A549 (cell line): ENCODE measurements around the gene PLCH2. TPM values are rescaled to one million over a fixed set of nuclear protein-coding genes. Genes with fewer than 3 reads are reported as not detected.

ENCODE experiments used
- ATAC-seq, 2 experiments: fragments of 200-7000 bp in 1 of 2; fragments of >200 bp in 1 of 2; cut with Nextera tagmentation in 1 of 2; cut with Tn5 transposase in 1 of 2; 3 replicates each; pipeline versions ENCODE4 v1.8.0 to v1.9.1; 2018 to 2020; ENCODE audit warnings: mild to moderate bottlenecking in 1 of 2, moderate library complexity in 1 of 2
- CTCF ChIA-PET: fragments of 300-600 bp; sonication (Branson Sonifier 250); formaldehyde crosslinking; extraction: SDS; loops from one replicate; lab custom pipeline; 2021; ENCODE audit warnings: antibody characterized with exemption, inconsistent platforms; lab: Yijun Ruan, JAX
- POLR2A ChIA-PET: fragments of 350-600 bp; formaldehyde crosslinking; extraction: SDS; loops from one replicate; lab custom pipeline; 2021; ENCODE audit warnings: antibody characterized with exemption, inconsistent platforms; lab: Yijun Ruan, JAX
- DNase-seq, 2 experiments: peaks; one replicate each; pipeline versions ENCODE4 v3.0.0 to v3.0.0-alpha.2; 2011 to 2016; ENCODE audit warnings: low read depth in 1 of 2, low spot score in 1 of 2
- FAIRE-seq: peaks from 2 replicates; lab custom pipeline; 2011; peaks lifted over from hg19 to GRCh38; lab: Jason Lieb, UNC
- H3K27ac ChIP-seq, 2 experiments: fragments of >200 bp; sonication (Bioruptor Twin); formaldehyde crosslinking; 3 replicates each; pipeline ENCODE4 v1.5.1; 2016 to 2017
- H3K4me1 ChIP-seq: fragments of >200 bp; sonication (Bioruptor Twin); formaldehyde crosslinking; 3 replicates; pipeline ENCODE4 v1.6.1; 2016
- H3K4me2 ChIP-seq: fragments of >200 bp; sonication (Bioruptor Twin); formaldehyde crosslinking; 3 replicates; pipeline ENCODE4 v1.6.1; 2016
- H3K4me3 ChIP-seq: fragments of >200 bp; sonication (Bioruptor Twin); formaldehyde crosslinking; 3 replicates; pipeline ENCODE4 v1.5.1; 2016
- H3K9me3 ChIP-seq: fragments of >200 bp; sonication (Bioruptor Twin); formaldehyde crosslinking; 3 replicates; pipeline ENCODE4 v1.6.1; 2016
- ATOH8 ChIP-seq: fragments of 250-450 bp; sonication (Bioruptor Pico); IDR thresholded peaks from 2 replicates; pipeline ENCODE4 v1.5.0; 2020; ENCODE audit warnings: low read depth, mild to moderate bottlenecking, moderate library complexity
- CHD4 ChIP-seq: fragments of 200-600 bp; sonication (generic); IDR thresholded peaks from 2 replicates; pipeline ENCODE4 v1.6.1; 2016; ENCODE audit warnings: antibody characterized with exemption, mild to moderate bottlenecking, borderline replicate concordance
- E2F6 ChIP-seq: IDR thresholded peaks from 2 replicates; pipeline ENCODE4 v1.6.1; 2012; ENCODE audit warnings: low read depth, borderline replicate concordance
- EHF ChIP-seq: fragments of 250-450 bp; sonication (Bioruptor Pico); IDR thresholded peaks from 2 replicates; pipeline ENCODE4 v1.5.0; 2020; ENCODE audit warnings: mild to moderate bottlenecking
- FOSB ChIP-seq: fragments of 250-450 bp; sonication (Bioruptor Pico); IDR thresholded peaks from 2 replicates; pipeline ENCODE4 v1.5.0; 2020; ENCODE audit warnings: mild to moderate bottlenecking, moderate library complexity
- FOSL2 ChIP-seq, 2 experiments: fragments of 450-650 bp in 1 of 2; fragments of >200 bp in 1 of 2; sonication (Bioruptor Twin) in 1 of 2; formaldehyde crosslinking; IDR thresholded peaks; 2 replicates each; pipeline versions ENCODE4 v1.5.0 to v1.6.1; 2016 to 2020; ENCODE audit warnings: mild to moderate bottlenecking in 1 of 2, moderate library complexity in 1 of 2
- HDAC2 ChIP-seq: fragments of 200-600 bp; sonication (generic); IDR thresholded peaks from 2 replicates; pipeline ENCODE4 v1.6.1; 2016
- HES2 ChIP-seq: fragments of >200 bp; sonication (Bioruptor Twin); formaldehyde crosslinking; IDR thresholded peaks from 2 replicates; pipeline ENCODE4 v1.6.1; 2016
- HEYL ChIP-seq: fragments of 250-450 bp; sonication (Bioruptor Pico); IDR thresholded peaks from 2 replicates; pipeline ENCODE4 v1.8.0; 2021; ENCODE audit warnings: mild to moderate bottlenecking, moderate library complexity
- HOXB13 ChIP-seq: fragments of 250-450 bp; sonication (Bioruptor Pico); IDR thresholded peaks from 2 replicates; pipeline ENCODE4 v1.5.0; 2020; ENCODE audit warnings: low read depth, mild to moderate bottlenecking, moderate library complexity
- JUNB ChIP-seq: fragments of >200 bp; sonication (Bioruptor Twin); formaldehyde crosslinking; IDR thresholded peaks from 2 replicates; pipeline ENCODE4 v1.6.1; 2016
- KDM5A ChIP-seq: fragments of 200-600 bp; sonication (generic); IDR thresholded peaks from 2 replicates; pipeline ENCODE4 v1.6.1; 2016; ENCODE audit warnings: antibody characterized with exemption, mild to moderate bottlenecking
- NPAS2 ChIP-seq: fragments of 250-450 bp; sonication (Bioruptor Pico); IDR thresholded peaks from 2 replicates; pipeline ENCODE4 v1.8.0; 2022; ENCODE audit warnings: mild to moderate bottlenecking, moderate library complexity, borderline replicate concordance
- POLR2A ChIP-seq: IDR thresholded peaks from 2 replicates; pipeline ENCODE4 v1.6.1; 2012; ENCODE audit warnings: mild to moderate bottlenecking, low read length
- RCOR1 ChIP-seq: fragments of 150-350 bp; IDR thresholded peaks from 2 replicates; pipeline ENCODE4 v1.6.1; 2014; ENCODE audit warnings: antibody characterized with exemption, low read length, low read depth
- RFX5 ChIP-seq: fragments of 450-650 bp; IDR thresholded peaks from 2 replicates; pipeline ENCODE4 v1.7.1; 2014; ENCODE audit warnings: antibody characterized with exemption, mild to moderate bottlenecking, moderate library complexity
- RNF2 ChIP-seq: fragments of 200-600 bp; sonication (generic); IDR thresholded peaks from 2 replicates; pipeline ENCODE4 v1.6.1; 2016; ENCODE audit warnings: low read depth, mild to moderate bottlenecking, antibody characterized with exemption, moderate library complexity, borderline replicate concordance
- SREBF2 ChIP-seq: fragments of 450-650 bp; IDR thresholded peaks from 2 replicates; pipeline ENCODE4 v1.6.1; 2014; ENCODE audit warnings: mild to moderate bottlenecking, moderate library complexity
- ZFP36 ChIP-seq: fragments of 450-650 bp; IDR thresholded peaks from 2 replicates; pipeline ENCODE4 v1.6.1; 2014; ENCODE audit warnings: borderline replicate concordance; ENCODE audit not compliant: partially characterized antibody
- WGBS: methylation state at CpG from one replicate; pipeline ENCODE4 v1.1.6; 2017; ENCODE audit errors: missing lambda C conversion rate; 5-methylcytosine and 5-hydroxymethylcytosine counted together
- polyA plus RNA-seq, 4 experiments: library from polyadenylated mRNA; depleted of rRNA in 3 of 4; stranded (reverse); fragments of >200 nt; fragmentation: RNase III in 1 of 4; extraction: RNeasy Plus Mini Kit Qiagen cat#74134 plus additional on column Dnase treatment in 1 of 4; gene quantifications; 2 replicates in 3 of 4; 3 replicates in 1 of 4; pipeline ENCODE4 v1.2.3, GENCODE V29; 2011 to 2017
- TF ChIP-seq, protein P1 (sequence below): fragments of 250-450 bp; sonication (Bioruptor Pico); IDR thresholded peaks from 2 replicates; pipeline ENCODE4 v1.5.0; 2021; ENCODE audit warnings: mild to moderate bottlenecking, moderate library complexity, borderline replicate concordance
- TF ChIP-seq, protein P2 (sequence below): fragments of >200 bp; sonication (Bioruptor Twin); formaldehyde crosslinking; IDR thresholded peaks from 3 replicates; pipeline ENCODE4 v1.6.1; 2016
- TF ChIP-seq, protein P3 (sequence below): fragments of 150-350 bp; IDR thresholded peaks from 2 replicates; pipeline ENCODE4 v1.6.1; 2014; ENCODE audit warnings: low read depth, mild to moderate bottlenecking, low read length
- TF ChIP-seq, protein P4 (sequence below): fragments of >200 bp; sonication (Bioruptor Twin); formaldehyde crosslinking; IDR thresholded peaks from 3 replicates; pipeline ENCODE4 v1.5.1; 2016

Gene PLCH2
- polyA plus RNA-seq, 2 of the 4 experiments (the other 2 are of a cell fraction), result 0.10 to 0.18 TPM

GRCh38 chr1:2523891-2524609, 48.0 kb downstream of the PLCH2 start:
- DNase-seq, result no peak
- Histone ChIP-seq H3K4me2 (peak overlapping the region; percentile 89), H3K9me3 (no peaks in the 10 kb centered on the region), H3K4me3 (no peak overlapping the region)
- no peak for FAIRE-seq
- CTCF ChIA-PET, result interaction anchor here (0.8 to 2.7 kb wide), 4 partner anchors 9 to 900 kb away, joined by 3 to 7 read pairs (median 4); no protein-coding TSS in a partner anchor
- ATAC-seq, result no peak
- TF ChIP-seq RCOR1 (no peak), ATOH8 (CRISPR knock-in tag) (no peak), EHF (CRISPR knock-in tag) (no peak), FOSB (CRISPR knock-in tag) (no peak), RFX5 (no peak), HES2 (no peak), HEYL (CRISPR knock-in tag) (no peak)
- TF ChIP-seq, protein P1, sequence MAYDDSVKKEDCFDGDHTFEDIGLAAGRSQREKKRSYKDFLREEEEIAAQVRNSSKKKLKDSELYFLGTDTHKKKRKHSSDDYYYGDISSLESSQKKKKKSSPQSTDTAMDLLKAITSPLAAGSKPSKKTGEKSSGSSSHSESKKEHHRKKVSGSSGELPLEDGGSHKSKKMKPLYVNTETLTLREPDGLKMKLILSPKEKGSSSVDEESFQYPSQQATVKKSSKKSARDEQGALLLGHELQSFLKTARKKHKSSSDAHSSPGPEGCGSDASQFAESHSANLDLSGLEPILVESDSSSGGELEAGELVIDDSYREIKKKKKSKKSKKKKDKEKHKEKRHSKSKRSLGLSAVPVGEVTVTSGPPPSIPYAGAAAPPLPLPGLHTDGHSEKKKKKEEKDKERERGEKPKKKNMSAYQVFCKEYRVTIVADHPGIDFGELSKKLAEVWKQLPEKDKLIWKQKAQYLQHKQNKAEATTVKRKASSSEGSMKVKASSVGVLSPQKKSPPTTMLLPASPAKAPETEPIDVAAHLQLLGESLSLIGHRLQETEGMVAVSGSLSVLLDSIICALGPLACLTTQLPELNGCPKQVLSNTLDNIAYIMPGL, result no peak
- TF ChIP-seq, protein P2, sequence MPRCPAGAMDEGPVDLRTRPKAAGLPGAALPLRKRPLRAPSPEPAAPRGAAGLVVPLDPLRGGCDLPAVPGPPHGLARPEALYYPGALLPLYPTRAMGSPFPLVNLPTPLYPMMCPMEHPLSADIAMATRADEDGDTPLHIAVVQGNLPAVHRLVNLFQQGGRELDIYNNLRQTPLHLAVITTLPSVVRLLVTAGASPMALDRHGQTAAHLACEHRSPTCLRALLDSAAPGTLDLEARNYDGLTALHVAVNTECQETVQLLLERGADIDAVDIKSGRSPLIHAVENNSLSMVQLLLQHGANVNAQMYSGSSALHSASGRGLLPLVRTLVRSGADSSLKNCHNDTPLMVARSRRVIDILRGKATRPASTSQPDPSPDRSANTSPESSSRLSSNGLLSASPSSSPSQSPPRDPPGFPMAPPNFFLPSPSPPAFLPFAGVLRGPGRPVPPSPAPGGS, result no peak
- TF ChIP-seq, protein P3, sequence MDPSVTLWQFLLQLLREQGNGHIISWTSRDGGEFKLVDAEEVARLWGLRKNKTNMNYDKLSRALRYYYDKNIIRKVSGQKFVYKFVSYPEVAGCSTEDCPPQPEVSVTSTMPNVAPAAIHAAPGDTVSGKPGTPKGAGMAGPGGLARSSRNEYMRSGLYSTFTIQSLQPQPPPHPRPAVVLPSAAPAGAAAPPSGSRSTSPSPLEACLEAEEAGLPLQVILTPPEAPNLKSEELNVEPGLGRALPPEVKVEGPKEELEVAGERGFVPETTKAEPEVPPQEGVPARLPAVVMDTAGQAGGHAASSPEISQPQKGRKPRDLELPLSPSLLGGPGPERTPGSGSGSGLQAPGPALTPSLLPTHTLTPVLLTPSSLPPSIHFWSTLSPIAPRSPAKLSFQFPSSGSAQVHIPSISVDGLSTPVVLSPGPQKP, result no peak
- TF ChIP-seq, all 56 proteins: peak for 0
- POLR2A ChIA-PET, result no interaction called here
- Histone ChIP-seq H3K4me1 (peaks cover 34% of the 10 kb centered on the region), H3K27ac (peak overlapping the region; percentile 57 to 73; a peak in 4 of 6 replicates)
- WGBS, result 94% methylated on average over 9 of the region's 10 CpGs

GRCh38 chr1:2525572-2525919, 49.5 kb downstream of the PLCH2 start:
- WGBS, result 0% methylated on average over 1 of the region's 20 CpGs
- no peak for FAIRE-seq
- Histone ChIP-seq H3K4me1 (peaks cover 34% of the 10 kb centered on the region), H3K9me3 (no peaks in the 10 kb centered on the region), H3K4me2 (peak overlapping the region; percentile 89), H3K4me3 (peak overlapping the region; percentile 84), H3K27ac (peak overlapping the region; percentile 94 to 99)
- peak in 1 of 2 experiments; percentile 12; a peak in 3 of 6 replicates for ATAC-seq
- POLR2A ChIA-PET, result interaction anchor here (0.5 to 1.9 kb wide), 3 partner anchors 20 to 1329 kb away, joined by 3 to 13 read pairs (median 5); no protein-coding TSS in a partner anchor
- DNase-seq, result no peak
- CTCF ChIA-PET, result interaction anchor here (0.9 to 2.7 kb wide), 4 partner anchors 9 to 111 kb away, joined by 3 to 7 read pairs (median 4); no protein-coding TSS in a partner anchor
- TF ChIP-seq SREBF2, result no peak
- no peak for TF ChIP-seq HDAC2
- TF ChIP-seq POLR2A, result no peak
- no peak for TF ChIP-seq KDM5A
- no peak for TF ChIP-seq ZFP36
- TF ChIP-seq, protein P4, sequence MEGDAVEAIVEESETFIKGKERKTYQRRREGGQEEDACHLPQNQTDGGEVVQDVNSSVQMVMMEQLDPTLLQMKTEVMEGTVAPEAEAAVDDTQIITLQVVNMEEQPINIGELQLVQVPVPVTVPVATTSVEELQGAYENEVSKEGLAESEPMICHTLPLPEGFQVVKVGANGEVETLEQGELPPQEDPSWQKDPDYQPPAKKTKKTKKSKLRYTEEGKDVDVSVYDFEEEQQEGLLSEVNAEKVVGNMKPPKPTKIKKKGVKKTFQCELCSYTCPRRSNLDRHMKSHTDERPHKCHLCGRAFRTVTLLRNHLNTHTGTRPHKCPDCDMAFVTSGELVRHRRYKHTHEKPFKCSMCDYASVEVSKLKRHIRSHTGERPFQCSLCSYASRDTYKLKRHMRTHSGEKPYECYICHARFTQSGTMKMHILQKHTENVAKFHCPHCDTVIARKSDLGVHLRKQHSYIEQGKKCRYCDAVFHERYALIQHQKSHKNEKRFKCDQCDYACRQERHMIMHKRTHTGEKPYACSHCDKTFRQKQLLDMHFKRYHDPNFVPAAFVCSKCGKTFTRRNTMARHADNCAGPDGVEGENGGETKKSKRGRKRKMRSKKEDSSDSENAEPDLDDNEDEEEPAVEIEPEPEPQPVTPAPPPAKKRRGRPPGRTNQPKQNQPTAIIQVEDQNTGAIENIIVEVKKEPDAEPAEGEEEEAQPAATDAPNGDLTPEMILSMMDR, result no peak
- no peak for TF ChIP-seq E2F6
- TF ChIP-seq HOXB13 (CRISPR knock-in tag), result no peak
- no peak for TF ChIP-seq FOSL2 (IDR thresholded peaks at IDR 0.05)
- TF ChIP-seq FOSL2 (CRISPR knock-in tag; IDR thresholded peaks at IDR 0.05), result no peak
- no peak for TF ChIP-seq RFX5
- no peak for TF ChIP-seq NPAS2 (CRISPR knock-in tag)
- no peak for TF ChIP-seq CHD4
- no peak for TF ChIP-seq HES2
- TF ChIP-seq, protein P1, result no peak
- no peak for TF ChIP-seq ATOH8 (CRISPR knock-in tag)
- no peak for TF ChIP-seq RNF2
- no peak for TF ChIP-seq JUNB
